Measurements from ENCODE around the gene NR1H4. TPM values are rescaled to one million over a fixed set of nuclear protein-coding genes. Genes with fewer than 3 reads are reported as not detected.

NR1H4 gene
- total RNA-seq, 3 donors from 2014 or later (not counting 1 experiment from before 2014, with no cell fraction given): not detected

- ATAC-seq (no peak), DNase-seq (no peak)
- H3K4me3 Mint-ChIP-seq: no peak overlapping the region
- no CpG with 5 or more reads among the region's 1 CpG for WGBS (ENCODE audit: insufficient coverage)
- H3K36me3 ChIP-seq (ENCODE audit: control insufficient read depth, insufficient read depth, low read length): no peaks in the 10 kb centered on the region
- TF ChIP-seq CTCF (IDR thresholded peaks at IDR 0.05): no peak
- H3K27ac ChIP-seq (ENCODE audit: low read length): no peak overlapping the region
- H3K27me3 Mint-ChIP-seq (ENCODE audit: low read depth in 2 of 2): peaks cover 5 to 6% of the 10 kb centered on the region in 2 donors
- no peaks in the 10 kb centered on the region for H3K4me1 Mint-ChIP-seq
- H3K36me3 Mint-ChIP-seq: no peaks in the 10 kb centered on the region
- H3K4me1 ChIP-seq (ENCODE audit: control insufficient read depth, insufficient read depth, low read length): no peaks in the 10 kb centered on the region
- H3K27ac Mint-ChIP-seq: no peak overlapping the region
- H3K9me3 Mint-ChIP-seq: peaks cover 2 to 3% of the 10 kb centered on the region in 2 donors
- H3K27me3 ChIP-seq (ENCODE audit: control insufficient read depth, insufficient read depth, low read length): no peaks in the 10 kb centered on the region
- H3K4me3 ChIP-seq (ENCODE audit: low read length): no peak overlapping the region
- intact Hi-C loops (cut with micrococcal nuclease): no loop called here
- no peaks in the 10 kb centered on the region for H3K9me3 ChIP-seq (ENCODE audit: control insufficient read depth, insufficient read depth, low read length)
These were observed 48.3 kb downstream of the NR1H4 start for GRCh38 chr12:100521958-100522357.

- no peak overlapping the region for H3K27ac Mint-ChIP-seq
- intact Hi-C loops (cut with micrococcal nuclease): no loop called here
These were observed 54.4 kb downstream of the NR1H4 start for GRCh38 chr12:100528034-100528433.

GRCh38 chr12:100528471-100529127, 54.9 kb downstream of the NR1H4 start:
- H3K36me3 Mint-ChIP-seq: no peaks in the 10 kb centered on the region
- H3K4me1 ChIP-seq (ENCODE audit: control insufficient read depth, insufficient read depth, low read length): no peaks in the 10 kb centered on the region
- H3K27ac ChIP-seq (ENCODE audit: low read length): no peak overlapping the region
- ATAC-seq (no peak), DNase-seq (no peak)
- no peaks in the 10 kb centered on the region for H3K9me3 ChIP-seq (ENCODE audit: control insufficient read depth, insufficient read depth, low read length)
- intact Hi-C loops (cut with micrococcal nuclease): no loop called here
- no peaks in the 10 kb centered on the region for H3K4me1 Mint-ChIP-seq
- H3K36me3 ChIP-seq (ENCODE audit: control insufficient read depth, insufficient read depth, low read length): no peaks in the 10 kb centered on the region
- no peak for TF ChIP-seq CTCF (IDR thresholded peaks at IDR 0.05)
- no CpG with 5 or more reads among the region's 1 CpG for WGBS (ENCODE audit: insufficient coverage)
- no peaks in the 10 kb centered on the region for H3K27me3 ChIP-seq (ENCODE audit: control insufficient read depth, insufficient read depth, low read length)
- H3K27me3 Mint-ChIP-seq (ENCODE audit: low read depth in 2 of 2): peaks cover 15 to 18% of the 10 kb centered on the region in 2 donors
- H3K9me3 Mint-ChIP-seq: no peaks in the 10 kb centered on the region
- no peak overlapping the region for H3K27ac Mint-ChIP-seq
- H3K4me3 Mint-ChIP-seq: no peak overlapping the region
- H3K4me3 ChIP-seq (ENCODE audit: low read length): no peak overlapping the region

More at GRCh38 chr12:100528034-100528433, 54.4 kb downstream of the NR1H4 start:
- 78% methylated on average over 3 of the region's 3 CpGs for WGBS (ENCODE audit: insufficient coverage)
- Histone ChIP-seq H3K36me3 (ENCODE audit: control insufficient read depth, insufficient read depth, low read length) (no peaks in the 10 kb centered on the region), H3K27me3 (ENCODE audit: control insufficient read depth, insufficient read depth, low read length) (no peaks in the 10 kb centered on the region), H3K4me1 (ENCODE audit: control insufficient read depth, insufficient read depth, low read length) (no peaks in the 10 kb centered on the region), H3K27ac (ENCODE audit: low read length) (no peak overlapping the region), H3K9me3 (ENCODE audit: control insufficient read depth, insufficient read depth, low read length) (no peaks in the 10 kb centered on the region), H3K4me3 (ENCODE audit: low read length) (no peak overlapping the region)
- Mint-ChIP-seq H3K9me3 (no peaks in the 10 kb centered on the region), H3K36me3 (no peaks in the 10 kb centered on the region), H3K27me3 (ENCODE audit: low read depth in 2 of 2) (peaks cover 15 to 17% of the 10 kb centered on the region in 2 donors), H3K4me1 (no peaks in the 10 kb centered on the region), H3K4me3 (no peak overlapping the region)
- TF ChIP-seq CTCF (IDR thresholded peaks at IDR 0.05): no peak
- no peak for DNase-seq
- ATAC-seq: no peak
